Neuronal stem cell (in vitro differentiated cells): ENCODE data around the gene MPIG6B. TPM values are rescaled to one million over a fixed set of nuclear protein-coding genes. Genes with fewer than 3 reads are reported as not detected.
A peak's percentile ranks its signal among the peaks of the same experiment; 100 is the strongest.

Experiments used
- DNase-seq: peaks from one replicate; pipeline ENCODE4 v3.0.0-alpha.2; 2013; ENCODE audit warnings: low spot score
- H2AFZ ChIP-seq: one replicate; pipeline ENCODE4 v1.6.1; 2013; ENCODE audit warnings: mild to moderate bottlenecking, low read length, inconsistent platforms
- H2AK5ac ChIP-seq: 2 replicates; pipeline ENCODE4 v1.6.1; 2013; ENCODE audit warnings: low read depth, mild to moderate bottlenecking, inconsistent platforms, low read length, moderate library complexity, mixed read lengths
- H2BK120ac ChIP-seq: 2 replicates; pipeline ENCODE4 v1.6.1; 2013; ENCODE audit warnings: low read depth, mild to moderate bottlenecking, inconsistent platforms, low read length, moderate library complexity, mixed read lengths
- H2BK12ac ChIP-seq: one replicate; pipeline ENCODE4 v1.6.1; 2013; ENCODE audit warnings: low read length, inconsistent platforms
- H2BK15ac ChIP-seq: 2 replicates; pipeline ENCODE4 v1.6.1; 2013; ENCODE audit warnings: mild to moderate bottlenecking, low read length, inconsistent platforms, mixed read lengths
- H2BK5ac ChIP-seq: one replicate; pipeline ENCODE4 v1.6.1; 2013; ENCODE audit warnings: inconsistent platforms, mild to moderate bottlenecking, low read length, moderate library complexity
- H3K14ac ChIP-seq: one replicate; pipeline ENCODE4 v1.6.1; 2013; ENCODE audit warnings: low read length, inconsistent platforms
- H3K18ac ChIP-seq: 2 replicates; pipeline ENCODE4 v1.6.1; 2013; ENCODE audit warnings: low read length, inconsistent platforms
- H3K23ac ChIP-seq: 2 replicates; pipeline ENCODE4 v1.6.1; 2013; ENCODE audit warnings: low read depth, mild to moderate bottlenecking, mixed read lengths, low read length, inconsistent platforms; ENCODE audit not compliant: poor library complexity
- H3K27ac ChIP-seq: replicated peaks from 3 replicates; pipeline ENCODE4 v1.5.1; 2013; ENCODE audit warnings: low read length, inconsistent platforms
- H3K27me3 ChIP-seq, 3 experiments: 2 replicates each; pipeline ENCODE4 v1.6.1; 2013; ENCODE audit warnings: low read length in 3 of 3, mild to moderate bottlenecking in 2 of 3, inconsistent platforms in 1 of 3, low read depth in 1 of 3, mixed read lengths in 1 of 3, moderate library complexity in 1 of 3; ENCODE audit not compliant: control insufficient read depth in 3 of 3, insufficient read depth in 3 of 3
- H3K36me3 ChIP-seq, 2 donors: replicated peaks in 1 of 2; 2 replicates each; pipeline ENCODE4 v1.6.1; 2013; ENCODE audit warnings: low read length in 2 of 2; ENCODE audit not compliant: control insufficient read depth in 2 of 2, insufficient read depth in 2 of 2
- H3K4ac ChIP-seq: 2 replicates; pipeline ENCODE4 v1.6.1; 2013; ENCODE audit warnings: inconsistent platforms, mild to moderate bottlenecking, low read length, moderate library complexity
- H3K4me1 ChIP-seq, 2 donors: 1 replicate in 1 of 2; 2 replicates in 1 of 2; pipeline ENCODE4 v1.6.1; 2013; ENCODE audit warnings: low read length in 2 of 2, low read depth in 1 of 2; ENCODE audit not compliant: control insufficient read depth in 2 of 2, insufficient read depth in 1 of 2
- H3K4me2 ChIP-seq: one replicate; pipeline ENCODE4 v1.6.1; 2013; ENCODE audit warnings: mild to moderate bottlenecking, low read length, inconsistent platforms; ENCODE audit not compliant: insufficient read depth, poor library complexity, severe bottlenecking
- H3K4me3 ChIP-seq, 2 donors: 2 replicates each; pipeline ENCODE4 v1.5.1; 2013; ENCODE audit warnings: low read length in 2 of 2, mild to moderate bottlenecking in 2 of 2, inconsistent platforms in 1 of 2, moderate library complexity in 1 of 2
- H3K79me1 ChIP-seq: one replicate; pipeline ENCODE4 v1.6.1; 2013; ENCODE audit warnings: low read depth, mild to moderate bottlenecking, inconsistent platforms, low read length, moderate library complexity
- H3K9ac ChIP-seq: one replicate; pipeline ENCODE4 v1.6.1; 2013; ENCODE audit warnings: mild to moderate bottlenecking, low read depth, low read length, inconsistent platforms; ENCODE audit not compliant: poor library complexity
- H3K9me3 ChIP-seq, 2 donors: replicated peaks in 1 of 2; 2 replicates each; pipeline versions ENCODE3 to v1.6.1; 2013; ENCODE audit warnings: low read length in 2 of 2, mild to moderate bottlenecking in 2 of 2, inconsistent platforms in 1 of 2, low read depth in 1 of 2, mixed read lengths in 1 of 2, moderate library complexity in 1 of 2; ENCODE audit not compliant: control insufficient read depth in 2 of 2, insufficient read depth in 1 of 2
- H4K8ac ChIP-seq: one replicate; pipeline ENCODE4 v1.6.1; 2013; ENCODE audit warnings: low read depth, mild to moderate bottlenecking, inconsistent platforms, low read length, moderate library complexity
- H4K91ac ChIP-seq: one replicate; pipeline ENCODE4 v1.6.1; 2013; ENCODE audit warnings: low read length, low read depth, mild to moderate bottlenecking, inconsistent platforms; ENCODE audit not compliant: poor library complexity
- WGBS, 2 donors: extraction: QIAGEN DNeasy Blood & Tissue Kit; methylation state at CpG; one replicate each; pipeline ENCODE4 v1.1.7; 2013; ENCODE audit warnings: missing lambda C conversion rate in 2 of 2, mixed read lengths in 1 of 2; ENCODE audit not compliant: insufficient read length in 2 of 2, insufficient replicate concordance in 1 of 2; ENCODE audit errors: extremely low coverage in 2 of 2; 5-methylcytosine and 5-hydroxymethylcytosine counted together
- polyA plus RNA-seq, 2 experiments: library from polyadenylated mRNA; stranded (reverse); fragments of 200-250 nt; gene quantifications; one replicate each; pipeline ENCODE4 v1.2.3, GENCODE V29; 2013

MPIG6B gene, protein sequence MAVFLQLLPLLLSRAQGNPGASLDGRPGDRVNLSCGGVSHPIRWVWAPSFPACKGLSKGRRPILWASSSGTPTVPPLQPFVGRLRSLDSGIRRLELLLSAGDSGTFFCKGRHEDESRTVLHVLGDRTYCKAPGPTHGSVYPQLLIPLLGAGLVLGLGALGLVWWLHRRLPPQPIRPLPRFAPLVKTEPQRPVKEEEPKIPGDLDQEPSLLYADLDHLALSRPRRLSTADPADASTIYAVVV
- not detected for polyA plus RNA-seq (2013, experiment 1 of 2)
- not detected for polyA plus RNA-seq (2013, experiment 2 of 2)

DNA sequence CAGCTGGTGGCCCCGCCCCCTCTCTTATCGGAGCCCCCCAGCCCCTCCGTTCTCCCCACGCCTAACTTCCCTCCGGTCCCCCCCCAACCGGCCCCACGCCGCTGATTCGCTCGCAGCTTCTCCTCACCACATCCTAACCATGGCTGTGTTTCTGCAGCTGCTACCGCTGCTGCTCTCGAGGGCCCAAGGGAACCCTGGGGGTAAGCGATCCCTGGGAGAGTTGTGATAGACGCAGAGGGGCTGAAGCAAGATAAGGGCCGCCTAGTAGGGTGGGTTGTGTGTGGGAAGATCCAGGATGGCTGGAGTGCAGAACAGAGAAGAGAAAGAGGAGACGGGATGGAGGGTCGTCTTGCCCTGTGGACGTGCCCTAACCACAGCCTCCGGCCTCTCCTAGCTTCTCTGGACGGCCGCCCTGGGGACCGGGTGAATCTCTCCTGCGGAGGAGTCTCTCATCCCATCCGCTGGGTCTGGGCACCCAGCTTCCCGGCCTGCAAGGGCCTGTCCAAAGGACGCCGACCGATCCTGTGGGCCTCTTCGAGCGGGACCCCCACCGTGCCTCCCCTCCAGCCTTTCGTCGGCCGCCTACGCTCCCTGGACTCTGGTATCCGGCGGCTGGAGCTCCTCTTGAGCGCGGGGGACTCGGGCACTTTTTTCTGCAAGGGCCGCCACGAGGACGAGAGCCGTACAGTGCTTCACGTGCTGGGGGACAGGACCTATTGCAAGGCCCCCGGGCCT, at the start of gene MPIG6B:
MPIG6B (plus strand) TSS at position 129 of the 735 bp plus-strand sequence; CDS start at position 140, 11 bp downstream.
- Histone ChIP-seq H4K8ac (no peak within 1 kb of the TSS), H3K79me1 (peaks cover 4% of the 10 kb centered on the region), H3K9ac (peak within 1 kb of the TSS; percentile 36), H4K91ac (no peak within 1 kb of the TSS), H3K27ac (no peak within 1 kb of the TSS), H2BK15ac (no peak within 1 kb of the TSS), H2BK120ac (no peak within 1 kb of the TSS), H3K9me3 (no peaks in the 10 kb centered on the region), H3K4me3 (no peak within 1 kb of the TSS), H3K4ac (no peak within 1 kb of the TSS), H3K23ac (peak within 1 kb of the TSS; percentile 95), H3K18ac (peak within 1 kb of the TSS; percentile 55), H2AFZ (no peak within 1 kb of the TSS), H2AK5ac (no peak within 1 kb of the TSS), H2BK5ac (peak within 1 kb of the TSS; percentile 57), H3K36me3 (peaks cover 31 to 39% of the 10 kb centered on the region in 2 donors), H2BK12ac (no peak within 1 kb of the TSS), H3K4me2 (no peak within 1 kb of the TSS), H3K4me1 (peaks cover 0 to under 1% of the 10 kb centered on the region in 2 donors), H3K14ac (no peak within 1 kb of the TSS), H3K27me3 (no peaks in the 10 kb centered on the region)
- no peak for DNase-seq
- WGBS, 2 donors, result no CpG with 5 or more reads among the region's 46 CpGs

- no peak for DNase-seq
Observed at GRCh38 chr6:31676322-31676903, 46.8 kb upstream of the MPIG6B start.

DNA sequence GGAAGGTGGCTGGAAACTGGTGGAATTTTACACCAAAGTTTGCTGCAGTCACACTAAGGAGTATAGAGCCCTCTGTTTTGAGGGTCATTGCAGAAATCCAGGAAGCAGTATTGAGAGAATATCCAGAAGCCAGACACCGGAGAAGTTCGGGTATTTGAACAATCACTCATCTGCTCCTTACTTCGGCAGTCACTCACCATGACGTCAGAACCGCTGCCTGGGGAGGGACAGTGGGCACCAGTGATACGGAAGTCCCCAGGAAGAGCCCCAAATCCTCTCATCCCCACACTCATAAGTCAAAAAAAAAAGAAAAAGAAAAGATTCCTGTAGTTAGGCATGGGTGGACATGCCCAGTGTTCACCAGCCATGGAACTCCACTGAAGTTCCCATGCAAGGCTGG, 46.3 kb upstream of the MPIG6B start:
- Histone ChIP-seq H3K9me3 (no peaks in the 10 kb centered on the region), H3K27me3 (peaks cover 0 to 14% (median 6%) of the 10 kb centered on the region in 3 experiments), H3K4me2 (no peak overlapping the region), H2BK120ac (no peak overlapping the region), H2BK15ac (no peak overlapping the region), H3K4me3 (no peak overlapping the region), H3K4ac (no peak overlapping the region), H4K91ac (no peak overlapping the region), H3K36me3 (peaks cover 8 to 22% of the 10 kb centered on the region in 2 donors), H3K23ac (no peak overlapping the region), H3K18ac (no peak overlapping the region), H2BK12ac (no peak overlapping the region), H3K9ac (no peak overlapping the region), H3K79me1 (no peaks in the 10 kb centered on the region), H2BK5ac (no peak overlapping the region), H3K27ac (no peak overlapping the region), H3K4me1 (peaks cover 2 to 4% of the 10 kb centered on the region in 2 donors), H2AFZ (no peak overlapping the region), H4K8ac (no peak overlapping the region), H2AK5ac (no peak overlapping the region), H3K14ac (no peak overlapping the region)
- no CpG with 5 or more reads among the region's 6 CpGs for WGBS, 2 donors
- DNase-seq, result no peak

More at GRCh38 chr6:31676322-31676903, 46.8 kb upstream of the MPIG6B start:
- no peak overlapping the region for H4K8ac ChIP-seq
- no peak overlapping the region for H2BK5ac ChIP-seq
- H2AFZ ChIP-seq, result no peak overlapping the region
- peaks cover 11 to 24% of the 10 kb centered on the region in 2 donors for H3K36me3 ChIP-seq
- peaks cover 0 to 9% (median 1%) of the 10 kb centered on the region in 3 experiments for H3K27me3 ChIP-seq
- H4K91ac ChIP-seq, result no peak overlapping the region
- H2BK120ac ChIP-seq, result no peak overlapping the region
- H3K4me1 ChIP-seq, result peaks cover 2% of the 10 kb centered on the region in 2 donors
- H3K18ac ChIP-seq, result no peak overlapping the region
- peak overlapping the region; percentile 10 for H3K9ac ChIP-seq
- no peak overlapping the region for H3K4me2 ChIP-seq
- no peak overlapping the region for H3K4me3 ChIP-seq
- WGBS, 2 donors, result no CpG with 5 or more reads among the region's 4 CpGs
- no peaks in the 10 kb centered on the region for H3K9me3 ChIP-seq
- no peak overlapping the region for H3K4ac ChIP-seq
- H2AK5ac ChIP-seq, result no peak overlapping the region
- no peak overlapping the region for H2BK12ac ChIP-seq
- H3K79me1 ChIP-seq, result no peaks in the 10 kb centered on the region
- no peak overlapping the region for H3K23ac ChIP-seq
- H3K27ac ChIP-seq, result no peak overlapping the region
- no peak overlapping the region for H2BK15ac ChIP-seq
- no peak overlapping the region for H3K14ac ChIP-seq

DNA sequence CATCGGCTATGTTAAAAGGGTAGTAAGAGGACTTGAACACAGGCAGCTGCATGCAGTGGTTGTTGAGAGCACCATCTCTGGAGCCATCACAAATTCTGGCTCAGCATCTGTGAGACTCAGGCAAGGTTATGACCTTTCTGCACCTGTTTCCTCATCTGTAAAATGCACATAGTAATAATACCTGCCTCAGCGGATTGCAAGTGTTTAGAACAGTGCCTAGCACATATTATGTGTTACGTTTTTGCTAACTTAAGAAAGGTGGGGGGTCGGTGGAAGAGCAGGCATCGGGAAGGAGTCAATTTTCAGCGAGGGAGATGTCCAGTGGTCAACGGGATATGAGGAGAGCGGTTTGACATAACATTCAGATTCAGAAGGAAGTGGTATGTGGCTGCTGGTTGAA, 45.2 kb upstream of the MPIG6B start:
- no peak for DNase-seq
- WGBS, 2 donors, result no CpG with 5 or more reads among the region's 8 CpGs
- H2AK5ac ChIP-seq, result no peak overlapping the region

More for the DNA sequence above, 45.2 kb upstream of the MPIG6B start:
- H4K91ac ChIP-seq, result no peak overlapping the region
- no peak overlapping the region for H2BK12ac ChIP-seq
- H3K79me1 ChIP-seq, result no peaks in the 10 kb centered on the region
- H3K23ac ChIP-seq, result no peak overlapping the region
- H3K4me3 ChIP-seq, result no peak overlapping the region
- H3K9ac ChIP-seq, result no peak overlapping the region
- H3K14ac ChIP-seq, result no peak overlapping the region
- no peak overlapping the region for H2BK120ac ChIP-seq
- peaks cover 2 to 16% of the 10 kb centered on the region in 2 donors for H3K36me3 ChIP-seq
- no peak overlapping the region for H2BK15ac ChIP-seq
- H3K27ac ChIP-seq, result no peak overlapping the region
- no peak overlapping the region for H3K4ac ChIP-seq
- H2BK5ac ChIP-seq, result no peak overlapping the region
- peaks cover 0 to 16% (median 7%) of the 10 kb centered on the region in 3 experiments for H3K27me3 ChIP-seq
- no peak overlapping the region for H3K4me2 ChIP-seq
- H4K8ac ChIP-seq, result no peak overlapping the region
- no peak overlapping the region for H3K18ac ChIP-seq
- H3K9me3 ChIP-seq, result no peaks in the 10 kb centered on the region
- H3K4me1 ChIP-seq, result peaks cover 2 to 4% of the 10 kb centered on the region in 2 donors
- H2AFZ ChIP-seq, result no peak overlapping the region
